ELR (cell line): ENCODE data around the gene CT47A1.
"Not testable (repeated sequence)": the region's sequence is repeated elsewhere in the genome, so short reads cannot be mapped to it uniquely, and the experiment has no call there.

Source experiments
- DNase-seq: peaks from one replicate; pipeline ENCODE4 v3.0.0-alpha.2; 2015; ENCODE audit warnings: low read depth

CT47A1 gene

GRCh38 chrX:120985660-120986059 lies at the start of gene CT47A1:
TSS of gene CT47A1 (minus strand) at chrX:120985760. CDS start at chrX:120985529, 231 bp downstream.
- DNase-seq: not testable (repeated sequence)

- DNase-seq: no peak
Observed at GRCh38 chrX:121032531-121032930, 47.0 kb upstream of the CT47A1 start.

- DNase-seq: no peak
Observed at GRCh38 chrX:121030083-121030482, 44.5 kb upstream of the CT47A1 start.

GRCh38 chrX:121028419-121028818 lies 42.9 kb upstream of the CT47A1 start:
- no peak for DNase-seq

- no peak for DNase-seq
Observed at GRCh38 chrX:121014826-121015225, 29.3 kb upstream of the CT47A1 start.

- no peak for DNase-seq
Observed at GRCh38 chrX:121013897-121014455, 28.4 kb upstream of the CT47A1 start.

- DNase-seq: no peak
Observed at GRCh38 chrX:121011254-121011653, 25.7 kb upstream of the CT47A1 start.

- DNase-seq: no peak
Observed at GRCh38 chrX:121010218-121010617, 24.7 kb upstream of the CT47A1 start.

GRCh38 chrX:121009764-121010163 lies 24.2 kb upstream of the CT47A1 start:
- no peak for DNase-seq

GRCh38 chrX:121008920-121009319 lies 23.4 kb upstream of the CT47A1 start:
- no peak for DNase-seq

GRCh38 chrX:121000589-121000988 lies 15.0 kb upstream of the CT47A1 start:
- DNase-seq: no peak

- DNase-seq: no peak
Observed at GRCh38 chrX:120999413-120999812, 13.9 kb upstream of the CT47A1 start.

- not testable (repeated sequence) for DNase-seq
Observed at GRCh38 chrX:120956500-120956899, 29.1 kb downstream of the CT47A1 start, which contains the start of gene CT47A7. TSS of gene CT47A7 (minus strand) at chrX:120956600. CDS start at chrX:120956345, 255 bp downstream.
